ENCODE measurements around the gene ETV5. TPM values are rescaled to one million over a fixed set of nuclear protein-coding genes. Genes with fewer than 3 reads are reported as not detected.

The ETV5 gene
- polyA plus RNA-seq, 1 of the 3 experiments (the other 2 are of a cell fraction) = 20.9 TPM

- Histone ChIP-seq H3F3A (replicated peaks; ENCODE audit: insufficient read depth) (no peaks in the 10 kb centered on the region), H3K9ac (no peak overlapping the region), H3K9me3 (no peaks in the 10 kb centered on the region), H3K4me2 (no peak overlapping the region), H4K20me1 (ENCODE audit: insufficient read depth) (no peaks in the 10 kb centered on the region), H3K4me1 (ENCODE audit: control insufficient read depth in 1 of 2, insufficient read depth in 2 of 2, low read depth in 1 of 2, low read length in 1 of 2) (no peaks in the 10 kb centered on the region; a peak in 1 of 4 replicates), H3K27me3 (ENCODE audit: insufficient read depth) (no peaks in the 10 kb centered on the region), H2AFZ (ENCODE audit: low read depth) (no peak overlapping the region), H3K9me2 (no peaks in the 10 kb centered on the region), H3K27ac (ENCODE audit: low read depth in 2 of 2, low read length in 1 of 2) (no peak overlapping the region), H3K79me2 (ENCODE audit: insufficient read depth) (peaks cover 5% of the 10 kb centered on the region; the same call in 1 of the 2 replicates), H3K4me3 (ENCODE audit: low read depth in 2 of 2, low read length in 1 of 2) (no peak overlapping the region), H3K36me3 (replicated peaks in 1 of 2; ENCODE audit: control insufficient read depth in 1 of 2, insufficient read depth in 2 of 2, low read length in 1 of 2) (peaks cover 35 to 74% of the 10 kb centered on the region in 2 experiments)
- ChIA-PET CTCF (interaction anchor here (0.6 to 1.6 kb wide), 3 partner anchors 18 to 98 kb away, joined by 3 to 6 read pairs (median 3); no protein-coding TSS in a partner anchor), POLR2A (no interaction called here)
- no peak for DNase-seq
- 95% methylated on average over 5 of the region's 5 CpGs for WGBS (ENCODE audit: low lambda C conversion rate)
- TF ChIP-seq SIN3A (IDR thresholded peaks at IDR 0.05; ENCODE audit: borderline replicate concordance, low read depth, low read length) (no peak), MEF2A (IDR thresholded peaks at IDR 0.05; ENCODE audit: borderline replicate concordance, low read depth) (no peak), GABPA (IDR thresholded peaks at IDR 0.05; ENCODE audit: low read depth) (no peak), SMC3 (IDR thresholded peaks at IDR 0.05; ENCODE audit: low read depth, low read length) (no peak), EP300 (IDR thresholded peaks at IDR 0.05; ENCODE audit: borderline replicate concordance in 1 of 2, low read depth in 1 of 2, low read length in 1 of 2) (no peak), MAX (IDR thresholded peaks at IDR 0.05; ENCODE audit: low read depth) (no peak), MXI1 (IDR thresholded peaks at IDR 0.05; ENCODE audit: low read depth, low read length) (no peak), YY1 (IDR thresholded peaks at IDR 0.05; ENCODE audit: low read depth) (no peak), PBX3 (IDR thresholded peaks at IDR 0.05) (no peak), RAD21 (IDR thresholded peaks at IDR 0.05; ENCODE audit: low read length) (no peak), EZH2phosphoT487 (IDR thresholded peaks at IDR 0.05; ENCODE audit: borderline replicate concordance, low read depth) (no peak), CTCF (IDR thresholded peaks at IDR 0.05) (no peak), JUND (IDR thresholded peaks at IDR 0.05) (no peak), RXRA (IDR thresholded peaks at IDR 0.05; ENCODE audit: borderline replicate concordance, low read depth) (no peak)
Measured at GRCh38 chr3:186080849-186081438, 27.9 kb downstream of the ETV5 start.

GRCh38 chr3:186079925-186080324 is 29.0 kb downstream of the ETV5 start:
- Histone ChIP-seq H4K20me1 (ENCODE audit: insufficient read depth) (no peaks in the 10 kb centered on the region), H3K36me3 (replicated peaks in 1 of 2; ENCODE audit: control insufficient read depth in 1 of 2, insufficient read depth in 2 of 2, low read length in 1 of 2) (peaks cover 45 to 84% of the 10 kb centered on the region in 2 experiments), H3K9ac (no peak overlapping the region), H3K4me2 (no peak overlapping the region), H3K27me3 (ENCODE audit: insufficient read depth) (no peaks in the 10 kb centered on the region), H3K27ac (ENCODE audit: low read depth in 2 of 2, low read length in 1 of 2) (no peak overlapping the region), H3K79me2 (ENCODE audit: insufficient read depth) (peaks cover 5% of the 10 kb centered on the region; the same call in 1 of the 2 replicates), H3K4me1 (ENCODE audit: control insufficient read depth in 1 of 2, insufficient read depth in 2 of 2, low read depth in 1 of 2, low read length in 1 of 2) (no peaks in the 10 kb centered on the region; a peak in 1 of 4 replicates), H2AFZ (ENCODE audit: low read depth) (no peak overlapping the region), H3F3A (replicated peaks; ENCODE audit: insufficient read depth) (no peaks in the 10 kb centered on the region), H3K4me3 (ENCODE audit: low read depth in 2 of 2, low read length in 1 of 2) (no peak overlapping the region), H3K9me3 (0 out of 2 replicates have a peak, but pooled peaks cover 9% of the 10 kb centered on the region), H3K9me2 (no peaks in the 10 kb centered on the region)
- ChIA-PET CTCF (interaction anchor here (1.5 kb wide), 2 partner anchors 97 to 460 kb away, joined by 3 to 4 read pairs; no protein-coding TSS in a partner anchor), POLR2A (no interaction called here)
- no peak for DNase-seq
- TF ChIP-seq CHD2 (IDR thresholded peaks at IDR 0.05; ENCODE audit: low read length, partially characterized antibody) = no peak
- no peak for TF ChIP-seq ZBTB33 (IDR thresholded peaks at IDR 0.05; ENCODE audit: borderline replicate concordance, low read depth)
- no peak for TF ChIP-seq RFX5 (IDR thresholded peaks at IDR 0.05; ENCODE audit: low read length)
- no peak for TF ChIP-seq POLR2AphosphoS5 (IDR thresholded peaks at IDR 0.05; ENCODE audit: low read depth, low read length)
- 96% methylated on average over 7 of the region's 7 CpGs for WGBS (ENCODE audit: low lambda C conversion rate)
